AG04450 (cell line): Measurements from ENCODE around the gene GKAP1. TPM values are rescaled to one million over a fixed set of nuclear protein-coding genes. Genes with fewer than 3 reads are reported as not detected.

Experiments
- CTCF ChIA-PET: fragments of 300-600, 350-600 bp; formaldehyde crosslinking; extraction: SDS; loops from one replicate; lab custom pipeline; 2022; ENCODE audit warnings: antibody characterized with exemption, inconsistent platforms; lab: Charles Lee
- POLR2A ChIA-PET: fragments of 350-600 bp; formaldehyde crosslinking; extraction: SDS; loops from one replicate; lab custom pipeline; 2021; ENCODE audit warnings: antibody characterized with exemption, inconsistent platforms; lab: Yijun Ruan, JAX
- DNase-seq: peaks from one replicate; pipeline ENCODE4 v3.0.0-alpha.2; 2011; ENCODE audit warnings: low read depth, low spot score
- H3K27ac ChIP-seq: one replicate; pipeline ENCODE4 v1.5.1; 2012; ENCODE audit warnings: low read depth, low read length, control low read depth
- H3K27me3 ChIP-seq: one replicate; pipeline ENCODE4 v1.6.0; 2012; ENCODE audit warnings: low read length; ENCODE audit not compliant: control insufficient read depth, insufficient read depth
- H3K4me3 ChIP-seq: 2 replicates; pipeline ENCODE4 v1.5.1; 2011; ENCODE audit warnings: mild to moderate bottlenecking, low read depth, low read length, control low read depth
- H3K9me3 ChIP-seq: 2 replicates; pipeline ENCODE4 v1.5.1; 2012; ENCODE audit warnings: low read length; ENCODE audit not compliant: control insufficient read depth, insufficient read depth
- CTCF ChIP-seq: IDR thresholded peaks from 2 replicates; pipeline ENCODE4 v1.5.1; 2011; ENCODE audit warnings: low read depth, low read length, control low read depth, inconsistent platforms
- polyA plus RNA-seq: library from polyadenylated mRNA; depleted of rRNA; stranded (reverse); fragments of >200 nt; gene quantifications from 2 replicates; pipeline ENCODE4 v1.2.3, GENCODE V29; 2011

The GKAP1 gene
- polyA plus RNA-seq, 1 experiment, result 4.7 TPM

GRCh38 chr9:83800236-83801033, 17.1 kb downstream of the GKAP1 start:
- DNase-seq, result no peak
- CTCF ChIA-PET, result no interaction called here
- POLR2A ChIA-PET, result no interaction called here
- no peak for TF ChIP-seq CTCF
- no peak overlapping the region for H3K27ac ChIP-seq
- no peaks in the 10 kb centered on the region for H3K27me3 ChIP-seq
- no peak overlapping the region for H3K4me3 ChIP-seq
- H3K9me3 ChIP-seq, result no peaks in the 10 kb centered on the region

DNA sequence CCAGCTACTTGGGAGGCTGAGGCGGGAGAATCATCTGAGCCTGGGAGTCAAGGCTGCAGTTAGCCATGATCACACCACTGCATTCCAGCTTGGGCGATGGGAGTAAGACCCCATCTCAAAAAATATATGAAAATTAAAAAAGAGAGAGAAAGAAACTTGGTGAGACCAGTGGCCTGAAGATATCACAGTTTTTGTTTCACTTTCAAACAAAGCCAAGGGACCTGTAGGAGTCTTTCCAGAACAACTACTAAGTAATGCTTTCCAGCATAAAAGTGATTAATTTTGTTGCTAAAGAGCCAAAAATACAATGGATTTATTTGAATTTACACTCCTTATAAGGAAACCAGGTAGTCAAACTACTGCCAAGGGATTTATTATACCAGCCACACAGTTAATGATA, 23.5 kb downstream of the GKAP1 start:
- CTCF ChIA-PET, result no interaction called here
- Histone ChIP-seq H3K4me3 (no peak overlapping the region), H3K27ac (no peak overlapping the region), H3K27me3 (no peaks in the 10 kb centered on the region), H3K9me3 (no peaks in the 10 kb centered on the region)
- TF ChIP-seq CTCF, result no peak
- DNase-seq, result no peak
- POLR2A ChIA-PET, result no interaction called here

- Histone ChIP-seq H3K4me3 (no peak overlapping the region), H3K27me3 (no peaks in the 10 kb centered on the region), H3K9me3 (no peaks in the 10 kb centered on the region), H3K27ac (no peak overlapping the region)
- CTCF ChIA-PET, result no interaction called here
- no peak for TF ChIP-seq CTCF
- POLR2A ChIA-PET, result no interaction called here
- DNase-seq, result no peak
Measured at GRCh38 chr9:83792746-83793145, 24.8 kb downstream of the GKAP1 start.

GRCh38 chr9:83778164-83778563, 39.4 kb downstream of the GKAP1 start:
- no peaks in the 10 kb centered on the region for H3K9me3 ChIP-seq
- DNase-seq, result no peak
- ChIA-PET POLR2A (no interaction called here), CTCF (no interaction called here)
- no peaks in the 10 kb centered on the region for H3K27me3 ChIP-seq
- no peak for TF ChIP-seq CTCF
- no peak overlapping the region for H3K27ac ChIP-seq
- no peak overlapping the region for H3K4me3 ChIP-seq

DNA sequence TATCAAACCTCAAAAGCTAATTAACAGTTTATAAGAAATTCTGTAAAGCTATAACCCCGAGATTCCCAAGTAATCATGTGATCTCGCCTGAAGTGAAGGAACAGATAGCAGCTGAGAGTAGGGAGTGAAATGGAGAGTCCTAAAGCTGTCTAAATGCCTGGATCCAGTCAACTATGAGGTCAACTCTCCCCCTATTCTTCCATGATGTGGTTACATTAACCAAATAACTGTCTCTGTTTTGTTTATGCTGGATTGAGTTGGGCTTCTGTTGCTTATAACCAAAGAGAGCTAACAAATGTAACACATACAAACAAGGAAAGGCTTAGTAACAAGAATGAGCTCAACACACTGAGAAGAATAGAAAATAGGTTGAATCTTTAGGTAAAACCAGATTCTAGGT, 41.6 kb downstream of the GKAP1 start:
- Histone ChIP-seq H3K27ac (no peak overlapping the region), H3K27me3 (no peaks in the 10 kb centered on the region), H3K4me3 (no peak overlapping the region), H3K9me3 (no peaks in the 10 kb centered on the region)
- TF ChIP-seq CTCF, result no peak
- no peak for DNase-seq
- ChIA-PET POLR2A (no interaction called here), CTCF (interaction anchor here (0.7 kb wide), 1 partner anchor 11 kb away, joined by 3 read pairs; no protein-coding TSS in a partner anchor)
